Muscle layer of duodenum (tissue), 2 donors: ENCODE measurements around the gene LDB3.
A peak's percentile ranks its signal among the peaks of the same experiment; 100 is the strongest.

Experiments used
- H3K27ac ChIP-seq: one replicate; pipeline ENCODE4 v1.7.0; 2013; ENCODE audit warnings: mild to moderate bottlenecking, low read length
- H3K27me3 ChIP-seq: one replicate; pipeline ENCODE4 v1.7.0; 2013; ENCODE audit warnings: low read depth, mild to moderate bottlenecking, control low read depth, low read length
- H3K36me3 ChIP-seq, 2 donors: one replicate each; pipeline ENCODE4 v1.7.0; 2013; ENCODE audit warnings: low read length in 2 of 2, control low read depth in 1 of 2, mild to moderate bottlenecking in 1 of 2; ENCODE audit not compliant: insufficient read depth in 2 of 2, control insufficient read depth in 1 of 2
- H3K4me1 ChIP-seq, 2 donors: one replicate each; pipeline ENCODE4 v1.7.0; 2013; ENCODE audit warnings: low read length in 2 of 2, mild to moderate bottlenecking in 2 of 2, control low read depth in 1 of 2, moderate library complexity in 1 of 2; ENCODE audit not compliant: insufficient read depth in 2 of 2, control insufficient read depth in 1 of 2
- H3K4me3 ChIP-seq, 2 donors: one replicate each; pipeline ENCODE4 v1.7.0; 2013; ENCODE audit warnings: low read length in 2 of 2, low read depth in 1 of 2, mild to moderate bottlenecking in 1 of 2
- H3K9me3 ChIP-seq, 2 donors: one replicate each; pipeline ENCODE4 v1.7.0; 2013; ENCODE audit warnings: low read length in 2 of 2, control low read depth in 1 of 2, mild to moderate bottlenecking in 1 of 2; ENCODE audit not compliant: control insufficient read depth in 1 of 2
- donor health status: healthy.

The LDB3 gene

GRCh38 chr10:86700851-86701617, 32.7 kb downstream of the LDB3 start:
- H3K27ac ChIP-seq: no peak overlapping the region
- H3K36me3 ChIP-seq: peaks cover 0 to 5% of the 10 kb centered on the region in 2 donors
- no peak overlapping the region for H3K4me3 ChIP-seq
- H3K9me3 ChIP-seq: no peaks in the 10 kb centered on the region
- no peaks in the 10 kb centered on the region for H3K4me1 ChIP-seq
- no peaks in the 10 kb centered on the region for H3K27me3 ChIP-seq

- no peaks in the 10 kb centered on the region for H3K27me3 ChIP-seq
- no peaks in the 10 kb centered on the region for H3K9me3 ChIP-seq
- H3K27ac ChIP-seq: no peak overlapping the region
- peaks cover 0 to 9% of the 10 kb centered on the region in 2 donors for H3K36me3 ChIP-seq
- H3K4me3 ChIP-seq: no peak overlapping the region
- H3K4me1 ChIP-seq: no peaks in the 10 kb centered on the region
Measured at GRCh38 chr10:86703176-86703575, 34.9 kb downstream of the LDB3 start.

- Histone ChIP-seq H3K4me1 (no peaks in the 10 kb centered on the region), H3K9me3 (no peaks in the 10 kb centered on the region), H3K36me3 (peaks cover 0 to 4% of the 10 kb centered on the region in 2 donors), H3K4me3 (no peak overlapping the region), H3K27ac (no peak overlapping the region), H3K27me3 (no peaks in the 10 kb centered on the region)
Measured at GRCh38 chr10:86705139-86705538, 36.8 kb downstream of the LDB3 start.

- Histone ChIP-seq H3K27ac (no peak overlapping the region), H3K4me1 (peaks cover 4 to 7% of the 10 kb centered on the region in 2 donors), H3K4me3 (no peak overlapping the region), H3K27me3 (no peaks in the 10 kb centered on the region), H3K36me3 (peaks cover 0 to 4% of the 10 kb centered on the region in 2 donors), H3K9me3 (no peaks in the 10 kb centered on the region)
Measured at GRCh38 chr10:86705905-86706304, 37.6 kb downstream of the LDB3 start.

GRCh38 chr10:86706401-86706841, 38.1 kb downstream of the LDB3 start:
- Histone ChIP-seq H3K27me3 (no peaks in the 10 kb centered on the region), H3K4me3 (no peak overlapping the region), H3K9me3 (no peaks in the 10 kb centered on the region), H3K27ac (no peak overlapping the region), H3K36me3 (peaks cover 0 to 4% of the 10 kb centered on the region in 2 donors), H3K4me1 (peaks cover 4 to 9% of the 10 kb centered on the region in 2 donors)

- Histone ChIP-seq H3K9me3 (no peaks in the 10 kb centered on the region), H3K27me3 (no peaks in the 10 kb centered on the region), H3K36me3 (peaks cover 0 to 4% of the 10 kb centered on the region in 2 donors), H3K27ac (no peak overlapping the region), H3K4me1 (peaks cover 4 to 11% of the 10 kb centered on the region in 2 donors), H3K4me3 (no peak overlapping the region)
Measured at GRCh38 chr10:86706977-86707376, 38.7 kb downstream of the LDB3 start.

GRCh38 chr10:86707505-86707904, 39.2 kb downstream of the LDB3 start:
- Histone ChIP-seq H3K27ac (no peak overlapping the region), H3K36me3 (peaks cover 0 to 4% of the 10 kb centered on the region in 2 donors), H3K4me1 (peaks cover 4 to 16% of the 10 kb centered on the region in 2 donors), H3K27me3 (no peaks in the 10 kb centered on the region), H3K9me3 (no peaks in the 10 kb centered on the region), H3K4me3 (no peak overlapping the region)

- H3K27me3 ChIP-seq: no peaks in the 10 kb centered on the region
- no peak overlapping the region for H3K27ac ChIP-seq
- peaks cover 0 to 4% of the 10 kb centered on the region in 2 donors for H3K36me3 ChIP-seq
- no peak overlapping the region for H3K4me3 ChIP-seq
- no peaks in the 10 kb centered on the region for H3K9me3 ChIP-seq
- H3K4me1 ChIP-seq: peaks cover 4 to 16% of the 10 kb centered on the region in 2 donors
Measured at GRCh38 chr10:86708068-86708782, 39.9 kb downstream of the LDB3 start.

GRCh38 chr10:86708783-86709380, 40.6 kb downstream of the LDB3 start:
- Histone ChIP-seq H3K36me3 (peaks cover 0 to 4% of the 10 kb centered on the region in 2 donors), H3K4me1 (peaks cover 4 to 16% of the 10 kb centered on the region in 2 donors), H3K27ac (no peak overlapping the region), H3K9me3 (no peaks in the 10 kb centered on the region), H3K27me3 (no peaks in the 10 kb centered on the region), H3K4me3 (no peak overlapping the region)

GRCh38 chr10:86709396-86710185, 41.3 kb downstream of the LDB3 start:
- peak overlapping the region; percentile 14 for H3K27ac ChIP-seq
- H3K27me3 ChIP-seq: no peaks in the 10 kb centered on the region

More at GRCh38 chr10:86709396-86710185, 41.3 kb downstream of the LDB3 start:
- no peak overlapping the region for H3K4me3 ChIP-seq
- H3K9me3 ChIP-seq: no peaks in the 10 kb centered on the region
- peaks cover 0 to 4% of the 10 kb centered on the region in 2 donors for H3K36me3 ChIP-seq
- H3K4me1 ChIP-seq: peaks cover 4 to 16% of the 10 kb centered on the region in 2 donors
